ENCODE data around the gene CNTNAP1.

Gene CNTNAP1

DNA sequence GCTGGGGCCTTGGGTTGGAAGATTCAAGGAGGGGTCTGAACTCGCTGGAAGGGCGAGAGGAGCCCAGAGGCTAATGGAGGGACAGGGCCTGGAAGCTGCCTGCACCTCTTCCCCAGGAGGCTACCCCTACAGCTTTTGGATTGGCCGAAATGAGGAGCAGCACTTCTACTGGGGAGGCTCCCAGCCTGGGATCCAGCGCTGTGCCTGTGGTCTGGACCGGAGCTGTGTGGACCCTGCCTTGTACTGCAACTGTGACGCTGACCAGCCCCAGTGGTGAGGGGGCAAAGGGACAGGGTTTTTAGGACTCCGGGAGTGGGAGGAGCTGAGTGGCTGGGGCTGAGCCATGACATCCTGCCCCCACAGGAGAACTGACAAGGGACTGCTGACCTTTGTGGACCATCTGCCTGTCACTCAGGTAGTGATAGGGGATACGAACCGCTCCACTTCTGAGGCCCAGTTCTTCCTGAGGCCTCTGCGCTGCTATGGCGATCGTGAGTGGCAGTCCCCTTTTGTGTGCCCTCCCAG is 8.8 kb downstream of the CNTNAP1 start:
- TF ChIP-seq, protein P1, sequence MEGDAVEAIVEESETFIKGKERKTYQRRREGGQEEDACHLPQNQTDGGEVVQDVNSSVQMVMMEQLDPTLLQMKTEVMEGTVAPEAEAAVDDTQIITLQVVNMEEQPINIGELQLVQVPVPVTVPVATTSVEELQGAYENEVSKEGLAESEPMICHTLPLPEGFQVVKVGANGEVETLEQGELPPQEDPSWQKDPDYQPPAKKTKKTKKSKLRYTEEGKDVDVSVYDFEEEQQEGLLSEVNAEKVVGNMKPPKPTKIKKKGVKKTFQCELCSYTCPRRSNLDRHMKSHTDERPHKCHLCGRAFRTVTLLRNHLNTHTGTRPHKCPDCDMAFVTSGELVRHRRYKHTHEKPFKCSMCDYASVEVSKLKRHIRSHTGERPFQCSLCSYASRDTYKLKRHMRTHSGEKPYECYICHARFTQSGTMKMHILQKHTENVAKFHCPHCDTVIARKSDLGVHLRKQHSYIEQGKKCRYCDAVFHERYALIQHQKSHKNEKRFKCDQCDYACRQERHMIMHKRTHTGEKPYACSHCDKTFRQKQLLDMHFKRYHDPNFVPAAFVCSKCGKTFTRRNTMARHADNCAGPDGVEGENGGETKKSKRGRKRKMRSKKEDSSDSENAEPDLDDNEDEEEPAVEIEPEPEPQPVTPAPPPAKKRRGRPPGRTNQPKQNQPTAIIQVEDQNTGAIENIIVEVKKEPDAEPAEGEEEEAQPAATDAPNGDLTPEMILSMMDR (IDR thresholded peaks at IDR 0.05; ENCODE audit: borderline replicate concordance, insufficient read depth, low read depth, low read length): no peak
- H3K4me3 ChIP-seq (ENCODE audit: low read depth, low read length): no peak overlapping the region

DNA sequence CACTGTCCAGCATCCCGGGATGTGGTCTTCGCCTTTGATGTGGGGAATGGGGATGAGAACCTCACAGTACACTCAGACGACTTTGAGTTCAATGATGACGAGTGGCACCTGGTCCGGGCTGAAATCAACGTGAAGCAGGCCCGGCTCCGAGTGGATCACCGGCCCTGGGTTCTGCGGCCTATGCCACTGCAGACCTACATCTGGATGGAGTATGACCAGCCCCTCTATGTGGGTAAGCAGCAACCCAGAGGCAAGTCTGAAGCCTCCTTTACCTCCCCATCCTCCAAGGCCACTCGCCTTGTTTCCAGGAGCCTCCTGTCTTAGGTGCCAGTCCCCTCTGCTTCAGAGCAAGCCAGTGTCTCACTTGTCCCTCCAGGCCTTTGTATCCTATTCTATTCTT is 10.2 kb downstream of the CNTNAP1 start:
- TF ChIP-seq, protein P1 (IDR thresholded peaks at IDR 0.05; ENCODE audit: borderline replicate concordance, insufficient read depth, low read depth, low read length): no peak
- H3K4me3 ChIP-seq (ENCODE audit: low read depth, low read length): no peak overlapping the region

DNA sequence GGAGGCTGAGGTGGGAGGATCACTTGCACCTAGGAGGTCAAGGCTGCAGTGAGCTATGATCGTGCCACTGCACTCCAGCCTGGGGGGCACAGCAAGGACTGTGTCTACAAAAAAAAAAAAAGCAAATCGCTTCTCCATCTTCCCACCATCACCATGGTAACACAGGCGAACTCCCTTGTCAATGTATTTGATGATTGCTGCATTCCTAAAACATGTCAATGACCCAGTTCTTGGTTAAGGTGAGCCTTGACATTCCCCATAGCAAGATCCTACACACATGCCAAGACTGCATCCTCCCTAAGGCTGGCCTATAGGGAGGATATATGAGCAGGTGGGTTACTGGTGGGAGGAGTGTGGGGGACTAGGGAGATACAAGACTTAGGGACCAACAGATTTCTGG is 12.2 kb downstream of the CNTNAP1 start:
- no peak overlapping the region for H3K4me3 ChIP-seq (ENCODE audit: low read depth, low read length)
- TF ChIP-seq, protein P1 (IDR thresholded peaks at IDR 0.05; ENCODE audit: borderline replicate concordance, insufficient read depth, low read depth, low read length): no peak

DNA sequence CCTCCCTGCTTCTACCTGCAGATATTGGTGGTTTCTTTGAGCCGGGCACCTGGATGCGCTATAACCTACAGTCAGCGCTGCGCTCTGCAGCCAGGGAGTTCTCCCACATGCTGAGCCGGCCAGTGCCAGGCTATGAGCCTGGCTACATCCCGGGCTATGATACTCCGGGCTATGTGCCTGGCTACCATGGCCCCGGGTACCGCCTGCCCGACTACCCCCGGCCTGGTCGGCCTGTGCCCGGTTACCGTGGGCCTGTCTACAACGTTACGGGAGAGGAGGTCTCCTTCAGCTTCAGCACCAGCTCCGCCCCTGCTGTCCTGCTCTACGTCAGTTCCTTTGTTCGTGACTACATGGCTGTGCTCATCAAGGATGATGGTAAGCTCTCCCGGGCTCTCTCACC is 13.2 kb downstream of the CNTNAP1 start:
- no peak overlapping the region for H3K4me3 ChIP-seq (ENCODE audit: low read depth, low read length)
- TF ChIP-seq, protein P1 (IDR thresholded peaks at IDR 0.05; ENCODE audit: borderline replicate concordance, insufficient read depth, low read depth, low read length): no peak

DNA sequence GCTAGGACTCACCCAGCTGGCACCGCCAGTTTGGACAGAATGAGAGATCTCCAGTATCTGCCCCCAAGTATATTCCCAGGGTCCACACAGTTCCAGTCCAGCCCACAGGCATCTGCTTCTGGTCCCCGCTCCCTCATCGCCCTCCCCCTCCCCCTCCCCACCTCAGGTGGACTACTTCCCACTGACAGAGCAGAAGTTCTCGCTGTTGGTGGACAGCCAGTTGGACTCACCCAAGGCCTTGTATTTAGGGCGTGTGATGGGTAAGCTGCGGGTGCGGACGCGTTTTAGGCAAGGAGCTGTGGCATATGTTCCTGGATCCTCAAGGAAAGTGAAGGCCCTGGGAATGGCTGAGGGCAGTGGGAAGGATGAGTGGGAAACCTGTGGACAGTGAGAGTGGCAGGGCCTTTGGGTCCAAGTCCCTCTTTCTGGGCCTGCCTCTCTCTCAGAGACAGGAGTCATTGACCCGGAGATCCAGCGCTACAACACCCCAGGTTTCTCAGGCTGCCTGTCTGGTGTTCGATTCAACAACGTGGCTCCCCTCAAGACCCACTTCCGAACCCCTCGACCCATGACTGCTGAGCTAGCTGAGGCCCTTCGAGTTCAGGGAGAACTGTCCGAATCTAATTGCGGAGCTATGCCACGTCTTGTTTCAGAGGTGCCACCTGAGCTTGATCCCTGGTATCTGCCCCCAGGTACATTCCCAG is 14.9 kb downstream of the CNTNAP1 start:
- TF ChIP-seq, protein P1 (IDR thresholded peaks at IDR 0.05; ENCODE audit: borderline replicate concordance, insufficient read depth, low read depth, low read length): no peak
- no peak overlapping the region for H3K4me3 ChIP-seq (ENCODE audit: low read depth, low read length)

DNA sequence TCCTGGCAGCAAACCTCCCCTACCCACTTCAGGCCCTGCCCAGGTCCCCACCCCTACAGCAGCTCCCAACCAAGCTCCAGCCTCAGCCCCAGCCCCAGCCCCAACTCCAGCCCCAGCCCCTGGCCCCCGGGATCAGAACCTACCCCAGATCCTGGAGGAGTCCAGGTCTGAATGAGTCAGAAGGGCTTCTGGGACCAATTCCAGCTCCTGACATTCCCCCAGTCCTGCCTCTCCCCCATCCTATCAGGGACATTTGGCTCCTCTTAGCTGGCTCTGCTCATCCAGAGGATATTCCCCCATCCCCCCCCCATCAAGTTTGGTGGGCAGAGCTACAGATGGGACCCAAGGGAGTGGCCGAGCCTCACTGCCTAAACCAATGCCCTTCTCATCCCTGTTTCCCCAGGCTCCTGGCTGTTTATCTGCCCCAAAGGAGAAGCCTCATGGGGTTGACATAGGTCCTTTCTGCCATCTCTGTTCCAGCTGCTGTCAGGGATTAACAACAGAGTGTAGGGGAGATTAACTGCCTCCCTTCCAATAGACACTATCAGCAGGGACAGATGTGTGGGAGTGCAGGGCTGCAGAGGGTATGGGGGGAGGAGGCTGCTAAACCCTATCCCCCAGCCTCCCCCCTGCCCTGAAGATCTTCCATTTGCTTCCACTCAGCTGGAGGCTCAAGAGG is 16.5 kb downstream of the CNTNAP1 start:
- TF ChIP-seq, protein P1 (IDR thresholded peaks at IDR 0.05; ENCODE audit: borderline replicate concordance, insufficient read depth, low read depth, low read length): no peak
- H3K4me3 ChIP-seq (ENCODE audit: low read depth, low read length): no peak overlapping the region

DNA sequence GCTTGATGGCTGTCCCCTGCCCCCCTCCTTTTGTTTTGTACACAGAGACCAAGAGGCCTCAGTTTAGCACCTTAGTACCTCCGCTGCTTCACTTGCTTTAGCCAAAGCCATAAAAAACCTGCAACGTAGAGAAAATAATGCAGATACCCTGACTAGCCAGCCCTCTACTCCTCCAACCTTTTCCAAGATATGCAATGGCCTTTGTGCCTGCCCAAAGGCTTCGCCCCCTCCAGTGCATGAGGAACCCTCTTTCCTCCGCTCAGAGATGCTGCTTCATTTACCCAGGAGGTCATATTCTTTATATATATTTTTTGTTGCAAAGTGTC is 17.0 kb downstream of the CNTNAP1 start:
- H3K4me3 ChIP-seq (ENCODE audit: low read depth, low read length): no peak overlapping the region
- TF ChIP-seq, protein P1 (IDR thresholded peaks at IDR 0.05; ENCODE audit: borderline replicate concordance, insufficient read depth, low read depth, low read length): no peak
